Retina (tissue), 1 donor: Measurements from ENCODE around the gene VGLL3.
"Not testable (repeated sequence)": the region's sequence is repeated elsewhere in the genome, so short reads cannot be mapped to it uniquely, and the experiment has no call there.

Experiments
- DNase-seq: peaks from one replicate; pipeline ENCODE4 v3.0.0-alpha.2; 2016

VGLL3 gene

DNA sequence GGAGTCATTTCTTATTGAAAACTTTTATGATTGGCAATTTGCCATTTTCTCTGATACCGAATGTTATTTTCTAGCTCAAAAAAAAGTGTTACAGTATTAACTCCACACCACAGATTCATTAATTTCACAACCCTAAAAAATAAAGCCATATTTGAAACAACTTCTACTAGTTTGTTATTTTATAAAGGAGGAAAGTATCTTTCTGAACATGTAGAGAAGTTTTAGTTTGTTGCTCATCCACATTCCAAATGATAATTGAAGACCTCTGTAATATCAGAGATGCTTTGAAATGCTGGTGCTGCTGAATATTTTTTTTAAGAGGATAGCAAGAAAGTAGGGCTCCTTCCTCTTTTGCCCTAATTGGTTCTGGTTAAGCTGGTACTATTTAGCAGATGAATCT is 1.9 kb downstream of the VGLL3 start:
- DNase-seq = no peak

DNA sequence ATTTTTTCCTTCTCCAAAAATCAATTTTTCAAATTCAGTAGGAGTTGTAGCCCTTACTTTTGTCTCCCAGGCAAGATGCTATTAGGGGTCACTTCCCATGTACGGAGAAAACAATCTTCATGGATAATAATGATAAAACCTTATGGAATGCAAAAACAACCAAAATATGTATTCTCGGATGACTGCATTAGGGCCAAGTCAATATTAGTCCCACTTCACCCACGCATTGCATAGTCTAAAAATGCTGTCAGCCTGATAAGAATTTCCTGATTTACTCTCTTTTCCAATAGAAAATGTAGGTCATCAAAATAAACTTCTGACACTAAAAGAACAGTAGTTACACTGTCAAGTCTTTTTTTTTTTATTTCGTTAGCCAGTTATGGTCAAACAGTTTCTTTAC is 2.7 kb downstream of the VGLL3 start:
- DNase-seq = no peak

DNA sequence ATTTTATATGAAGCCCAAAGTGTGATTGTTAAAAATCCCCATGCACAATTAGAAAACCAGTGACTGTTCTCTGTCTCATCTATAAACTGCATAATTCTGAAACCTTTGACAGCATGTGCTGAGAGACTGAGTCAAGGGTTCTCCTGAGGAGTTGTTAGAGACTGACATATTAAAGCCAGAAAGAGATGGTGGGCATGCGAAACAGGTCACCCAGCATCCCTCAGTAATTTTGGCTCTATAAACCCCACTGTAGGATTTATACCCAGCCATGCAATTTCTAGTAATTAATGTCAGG is 3.6 kb downstream of the VGLL3 start:
- no peak for DNase-seq

DNA sequence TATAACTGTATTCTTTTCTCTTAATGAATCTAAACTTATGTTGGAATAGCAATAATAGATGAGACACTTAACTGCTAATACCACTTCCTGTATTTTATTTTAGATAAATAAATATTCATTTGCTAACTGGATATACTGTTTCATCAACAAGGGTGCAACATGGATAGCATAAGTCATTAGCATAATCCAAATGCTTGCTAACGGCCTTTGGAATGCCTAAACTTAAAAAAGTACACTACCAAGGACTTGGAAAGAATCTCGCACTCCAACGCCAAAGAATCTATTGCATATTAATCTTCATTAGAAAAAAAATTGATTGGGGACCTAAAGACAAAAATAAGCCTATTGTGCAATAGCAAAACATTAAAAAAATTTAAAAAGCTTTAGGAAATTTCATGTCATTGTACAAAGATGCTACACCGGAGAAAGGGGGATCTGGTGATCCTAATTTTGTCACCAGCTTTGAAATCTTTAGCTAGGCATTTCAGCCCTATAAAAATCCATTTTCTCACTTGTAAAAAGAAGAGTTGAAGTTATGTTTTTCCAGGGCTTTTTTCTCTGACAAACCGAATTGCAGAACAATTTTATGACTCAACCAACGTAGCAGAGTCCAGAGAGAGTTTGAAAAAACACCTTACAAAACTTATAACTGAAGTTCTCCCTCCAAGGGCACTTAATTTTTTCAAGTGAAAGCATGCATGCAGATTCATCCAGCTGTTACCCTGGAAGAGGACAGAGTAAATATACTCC is 4.1 kb downstream of the VGLL3 start:
- no peak for DNase-seq

DNA sequence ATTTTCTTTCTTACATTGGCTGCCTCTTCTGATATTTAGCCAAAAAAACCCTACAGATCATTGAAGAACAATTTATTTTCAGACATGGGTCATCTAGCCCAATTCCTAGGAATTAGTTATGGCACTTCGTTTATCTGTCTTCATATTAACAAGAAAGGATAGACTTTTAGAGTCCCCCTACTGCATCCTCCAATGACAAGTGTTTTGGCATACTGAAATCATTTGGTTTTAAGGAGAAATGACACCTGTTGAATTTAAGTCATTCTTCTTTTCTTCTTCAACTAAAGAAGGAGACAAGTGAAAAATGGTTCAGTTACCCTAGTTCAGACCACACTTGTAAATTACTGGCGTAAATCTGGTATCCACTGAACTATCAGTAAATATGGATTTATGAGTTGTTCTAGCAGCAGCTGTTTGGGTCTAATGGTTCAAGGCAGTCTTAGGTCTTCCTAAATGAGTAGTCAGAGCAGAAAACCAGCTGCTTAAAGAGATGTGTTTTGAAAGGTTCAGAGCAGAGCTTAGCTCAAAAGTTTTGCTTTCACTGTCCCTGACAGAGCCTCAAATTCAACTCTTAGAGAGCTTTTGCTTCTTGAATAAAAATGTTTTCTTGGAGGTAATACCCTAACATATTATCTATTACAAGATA is 5.6 kb downstream of the VGLL3 start:
- DNase-seq = no peak

DNA sequence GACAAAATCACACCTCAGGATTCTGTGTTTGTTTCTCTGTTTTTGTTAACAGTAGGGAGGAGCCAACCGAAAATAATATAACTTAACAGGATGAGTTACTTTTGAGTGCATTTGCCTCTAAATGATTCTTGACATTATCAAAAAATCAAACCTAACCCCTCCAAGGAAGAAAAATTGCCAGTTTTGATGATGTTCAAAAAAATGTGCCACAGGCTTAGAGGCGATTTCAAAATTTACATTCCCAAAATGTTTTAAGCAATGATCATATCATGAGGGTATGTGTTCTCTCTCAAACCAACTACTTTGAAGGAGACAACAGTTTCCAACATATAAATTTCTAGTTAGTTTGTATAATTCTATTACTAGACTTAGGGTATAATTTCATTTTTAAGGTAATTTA is 6.7 kb downstream of the VGLL3 start:
- DNase-seq = no peak

DNA sequence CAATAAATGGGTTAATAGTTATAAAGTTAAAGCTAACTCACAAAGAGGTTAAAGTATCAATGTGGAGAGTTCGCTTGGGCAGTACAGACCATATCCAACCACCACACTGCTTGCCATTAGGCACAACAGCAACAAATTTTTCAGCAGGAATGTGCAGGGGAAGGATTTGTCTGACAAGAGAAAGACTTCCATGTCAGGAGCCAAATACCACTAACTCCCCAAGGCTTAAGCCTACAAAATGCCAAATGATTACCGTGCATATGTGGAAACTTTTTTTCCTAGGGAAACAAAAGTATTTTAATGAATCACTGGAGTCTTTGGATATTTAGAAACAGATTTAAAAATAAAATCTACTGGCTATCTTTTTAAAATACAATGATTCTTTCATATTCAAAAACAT is 8.1 kb downstream of the VGLL3 start:
- no peak for DNase-seq

DNA sequence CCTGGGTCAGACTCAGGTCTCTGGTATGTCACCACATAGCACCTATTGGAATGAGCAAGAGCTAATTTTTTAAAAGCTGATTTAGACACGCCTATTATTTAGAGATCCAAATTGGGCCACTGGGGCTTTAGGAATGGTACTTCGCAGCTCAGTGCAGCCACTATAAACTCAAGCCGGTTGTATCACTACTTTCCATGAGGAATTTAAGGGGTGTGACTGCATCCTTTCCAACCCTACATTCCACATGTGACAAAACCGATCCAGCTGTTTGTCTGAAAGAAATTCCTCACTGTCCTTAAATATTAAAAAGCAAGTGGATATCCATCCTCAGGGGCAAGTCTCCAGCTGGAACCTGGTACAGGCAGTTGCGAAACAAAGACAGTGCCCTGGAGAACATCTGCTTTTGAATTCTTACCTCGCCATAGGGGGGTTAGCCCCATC is 12.8 kb downstream of the VGLL3 start:
- DNase-seq = no peak

DNA sequence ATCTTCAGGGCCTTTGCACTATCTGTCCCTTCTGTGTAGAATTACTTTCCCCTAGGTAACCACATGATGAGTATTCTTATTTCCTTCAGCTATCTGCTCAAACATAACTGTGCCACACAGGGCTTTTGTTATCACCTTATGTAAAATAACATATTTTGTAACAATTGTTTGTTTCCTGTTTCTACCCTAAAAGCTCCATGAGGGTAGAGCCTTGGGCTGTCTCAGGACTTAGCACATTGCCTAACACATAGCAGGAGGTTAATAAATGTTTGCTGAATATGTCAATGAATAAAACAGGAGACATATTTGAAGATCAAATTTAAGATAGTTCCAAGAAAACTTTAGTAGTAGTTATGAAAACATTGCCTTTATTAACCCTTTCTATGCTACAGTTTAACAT is 14.7 kb downstream of the VGLL3 start:
- DNase-seq = no peak

DNA sequence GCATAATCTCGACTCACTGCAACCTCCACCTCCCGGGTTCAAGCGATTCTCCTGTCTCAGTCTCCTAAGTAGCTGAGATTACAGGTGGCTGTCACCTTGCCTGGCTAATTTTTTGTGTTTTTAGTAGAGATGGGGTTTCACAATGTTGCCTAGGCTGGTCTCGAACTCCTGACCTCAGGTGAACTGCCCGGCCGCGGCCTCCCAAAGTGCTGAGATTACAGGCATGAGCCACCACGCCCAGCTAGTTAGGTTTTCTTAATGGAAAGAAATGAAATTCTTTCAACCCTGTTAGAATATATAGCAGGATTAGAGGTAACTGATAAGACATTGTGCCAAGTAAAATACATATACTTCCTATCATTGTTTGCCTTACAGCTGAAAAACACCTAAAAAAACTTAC is 16.8 kb downstream of the VGLL3 start:
- DNase-seq = not testable (repeated sequence)

DNA sequence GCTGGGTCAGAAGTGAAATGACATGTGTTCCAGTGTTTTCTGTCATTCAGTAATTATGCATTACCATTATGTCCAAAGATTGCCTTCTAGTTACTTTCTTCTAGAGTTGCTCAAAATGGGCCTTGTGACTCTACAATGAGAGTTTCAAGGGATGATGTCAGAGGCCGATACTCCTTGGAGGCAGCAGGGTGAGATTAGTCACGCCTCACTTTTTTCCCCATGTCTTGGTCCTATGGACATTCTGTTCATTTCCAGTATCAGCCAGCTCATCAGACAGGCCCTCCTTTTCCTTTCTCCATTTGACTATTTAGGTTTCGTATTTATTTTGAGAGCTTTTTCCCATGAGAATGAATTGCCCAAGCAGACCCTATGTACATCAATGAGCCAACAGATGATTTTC is 17.5 kb downstream of the VGLL3 start:
- DNase-seq = no peak

DNA sequence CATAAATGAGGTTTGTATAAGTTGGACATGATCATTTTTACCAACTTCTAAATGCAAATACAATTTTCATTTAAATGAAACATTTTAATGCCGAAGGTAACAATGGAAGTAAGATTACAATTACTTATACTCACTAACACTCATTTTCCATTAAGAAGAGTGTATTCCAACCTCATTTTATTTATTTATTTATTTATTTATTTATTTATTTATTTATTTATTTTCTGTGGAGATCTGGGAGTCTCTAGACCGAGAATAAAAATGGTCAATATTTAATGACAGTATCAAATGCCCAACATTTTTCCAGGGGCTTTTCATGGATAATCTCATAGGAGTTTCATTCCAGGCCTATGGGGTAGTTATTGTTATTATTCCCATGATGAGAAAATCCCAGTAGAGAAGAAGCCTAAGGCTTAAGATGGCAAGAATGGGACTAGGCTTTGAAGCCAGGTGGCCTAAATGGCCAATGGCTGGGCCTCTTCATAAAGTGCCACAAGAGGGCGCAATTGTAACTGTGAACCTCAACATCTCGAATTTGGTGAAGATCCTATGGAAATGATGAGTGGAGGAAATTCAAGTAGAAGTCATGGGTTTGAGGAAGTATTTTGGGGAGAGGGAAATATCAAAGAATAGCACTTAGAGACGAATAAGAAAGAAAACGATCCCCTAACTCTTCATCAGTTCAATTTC is 21.3 kb downstream of the VGLL3 start:
- no peak for DNase-seq

DNA sequence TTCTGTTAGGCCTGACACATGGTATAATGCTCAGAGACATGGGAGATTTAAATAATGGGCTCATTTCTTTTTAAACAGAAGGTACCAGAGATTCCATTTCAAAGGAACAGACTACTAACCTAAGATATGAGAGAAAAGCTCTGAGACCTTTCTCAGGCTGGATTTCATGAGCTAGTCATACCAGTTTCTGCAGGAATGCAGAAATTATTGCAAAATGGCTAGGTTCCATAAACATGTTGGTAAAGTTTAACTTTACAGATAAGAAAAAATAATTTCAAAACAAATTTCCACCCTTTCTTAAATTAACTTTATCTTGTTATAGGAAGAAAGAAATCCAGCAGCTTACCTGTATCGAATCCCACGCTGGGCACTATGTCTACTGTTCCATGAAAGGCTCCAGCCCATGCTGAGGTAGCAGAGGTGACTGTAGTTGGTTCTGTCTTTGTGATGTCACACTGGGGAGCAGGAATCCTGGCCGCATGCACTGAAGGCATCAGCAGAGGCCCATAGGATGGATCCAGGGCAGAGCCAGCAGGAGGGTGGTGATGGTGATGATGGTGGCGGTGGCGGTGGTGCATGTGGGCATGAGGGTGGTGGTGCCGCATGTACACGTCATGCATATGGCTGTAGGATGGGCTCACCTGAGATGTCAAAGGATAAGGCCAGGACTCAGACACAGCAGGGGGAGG is 22.6 kb downstream of the VGLL3 start:
- DNase-seq = no peak

DNA sequence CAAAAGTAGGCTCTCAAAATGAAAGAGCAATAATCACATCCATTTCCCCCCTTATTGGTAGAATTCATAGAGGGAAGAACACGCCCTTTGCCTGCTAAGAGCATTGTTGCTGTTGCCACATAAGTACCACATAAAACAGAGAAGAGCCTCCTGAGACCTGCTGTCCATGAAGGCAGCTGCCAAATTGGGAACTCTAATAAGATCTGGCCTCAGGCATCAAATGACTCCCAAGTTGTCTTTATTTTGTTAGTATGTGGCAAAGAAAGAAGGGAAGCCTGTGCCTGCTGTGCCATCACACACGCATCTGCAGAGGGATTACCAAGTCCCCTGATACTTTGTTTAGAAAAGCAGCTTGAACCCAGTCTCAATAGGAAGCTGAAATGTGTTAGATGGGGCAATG is 23.9 kb downstream of the VGLL3 start:
- DNase-seq = peak; percentile 14

DNA sequence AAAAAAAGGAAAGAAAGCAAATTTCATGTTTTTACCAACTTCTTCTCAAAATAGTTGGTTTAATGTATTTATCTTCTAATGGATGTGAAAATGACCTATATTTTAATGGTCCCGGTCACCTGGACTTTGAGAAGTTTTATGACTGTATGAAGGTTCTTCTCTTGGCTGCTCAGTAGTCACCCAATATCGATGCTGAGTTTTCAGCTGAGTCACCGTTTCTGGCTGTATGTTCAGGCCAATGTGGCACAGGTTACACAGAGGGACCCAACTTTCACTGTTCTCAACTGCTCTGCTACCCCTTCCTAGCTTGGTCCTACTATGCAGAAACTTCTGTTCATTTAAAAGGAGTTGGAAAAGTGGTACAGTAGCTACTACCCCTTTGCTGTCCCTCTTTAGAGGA is 25.8 kb downstream of the VGLL3 start:
- no peak for DNase-seq

DNA sequence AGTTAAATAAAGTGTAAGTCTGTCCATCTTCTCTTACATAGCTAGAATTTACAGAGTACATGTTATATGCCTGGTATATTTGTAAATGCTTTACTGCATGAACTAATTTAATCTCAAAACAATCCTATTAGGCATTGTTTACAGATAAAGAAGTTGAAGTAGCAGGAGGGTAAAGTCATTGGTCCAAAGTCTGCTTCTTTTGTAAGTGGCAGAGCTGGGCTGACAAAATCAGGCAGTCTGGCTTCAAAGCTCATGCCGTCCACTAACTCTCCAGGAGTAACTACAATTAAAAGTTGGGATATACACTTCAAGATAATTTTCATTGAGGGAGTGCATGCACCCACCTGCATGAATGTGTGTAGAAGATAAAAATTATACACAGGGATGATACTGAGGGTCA is 27.3 kb downstream of the VGLL3 start:
- no peak for DNase-seq

DNA sequence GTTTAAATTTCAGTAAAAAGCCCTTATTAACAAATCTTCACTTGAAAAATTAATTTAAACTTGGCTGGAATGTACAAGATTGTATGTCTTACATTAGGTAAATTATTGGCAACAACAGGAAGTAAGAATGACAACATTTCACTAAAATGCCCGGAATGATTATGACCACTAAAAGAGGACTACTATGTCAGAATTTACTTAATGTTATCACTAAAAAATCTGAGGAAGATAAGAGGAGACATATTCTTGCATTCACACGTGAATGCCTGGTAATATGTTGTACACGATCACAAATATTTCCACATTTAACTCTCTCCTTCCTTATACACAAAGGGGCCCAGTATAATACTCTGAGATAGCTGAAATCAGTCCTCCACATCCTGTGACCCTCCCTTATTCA is 29.7 kb downstream of the VGLL3 start:
- no peak for DNase-seq

DNA sequence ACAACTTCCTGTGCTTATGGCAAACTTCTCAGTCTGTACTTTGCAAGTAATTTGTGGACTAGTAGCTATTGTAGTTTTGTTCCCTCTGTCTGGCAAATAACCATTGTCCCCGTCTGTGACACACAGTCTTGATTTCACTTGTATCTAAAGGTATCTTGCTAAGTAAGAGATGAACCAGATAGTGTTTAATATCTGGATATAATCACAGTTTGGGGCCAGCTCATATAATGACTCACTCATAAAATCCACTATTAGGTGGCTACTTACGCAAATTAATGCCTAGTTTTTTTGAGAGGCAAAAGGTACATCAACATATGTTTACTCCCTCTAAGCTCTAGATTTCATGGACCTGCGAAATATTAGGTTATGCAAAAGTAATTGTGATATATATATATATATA is 30.4 kb downstream of the VGLL3 start:
- DNase-seq = no peak

DNA sequence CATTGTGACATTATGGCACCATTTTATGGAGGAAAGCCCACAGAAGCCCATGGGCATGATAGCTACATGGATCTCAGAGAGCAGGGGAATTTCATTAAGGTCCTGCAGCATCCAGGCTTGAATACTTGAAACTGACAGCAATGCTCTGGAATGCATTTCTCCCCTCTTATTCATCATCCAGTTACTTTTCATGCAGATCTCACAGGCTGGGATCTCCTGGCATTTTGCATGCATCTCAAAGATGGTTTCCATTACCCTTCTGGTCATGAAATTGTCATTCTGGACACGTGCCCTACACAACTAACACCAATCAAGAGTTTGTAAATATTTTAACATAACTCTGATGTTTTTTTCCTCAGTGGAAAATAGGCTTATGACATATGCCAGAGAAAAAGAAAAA is 32.4 kb downstream of the VGLL3 start:
- DNase-seq = no peak

DNA sequence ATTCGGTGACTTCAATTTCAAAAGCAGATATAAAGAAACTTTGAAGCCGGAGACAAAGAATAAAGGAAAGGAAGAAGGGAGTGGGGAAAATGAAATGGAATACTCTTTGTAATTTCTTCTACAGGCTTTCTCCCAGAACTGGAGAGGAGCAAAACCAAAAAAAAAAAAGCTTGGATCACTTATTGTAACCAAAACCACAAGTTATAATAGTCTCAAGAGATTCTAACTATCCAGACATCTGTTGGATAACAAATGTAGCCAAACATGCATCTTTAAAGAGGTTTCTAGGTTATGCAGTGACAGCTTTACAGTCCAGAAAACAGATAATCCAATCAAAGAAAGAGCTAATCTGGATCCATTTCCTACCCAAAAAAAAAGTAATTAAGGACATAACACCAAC is 36.2 kb downstream of the VGLL3 start:
- DNase-seq = no peak

DNA sequence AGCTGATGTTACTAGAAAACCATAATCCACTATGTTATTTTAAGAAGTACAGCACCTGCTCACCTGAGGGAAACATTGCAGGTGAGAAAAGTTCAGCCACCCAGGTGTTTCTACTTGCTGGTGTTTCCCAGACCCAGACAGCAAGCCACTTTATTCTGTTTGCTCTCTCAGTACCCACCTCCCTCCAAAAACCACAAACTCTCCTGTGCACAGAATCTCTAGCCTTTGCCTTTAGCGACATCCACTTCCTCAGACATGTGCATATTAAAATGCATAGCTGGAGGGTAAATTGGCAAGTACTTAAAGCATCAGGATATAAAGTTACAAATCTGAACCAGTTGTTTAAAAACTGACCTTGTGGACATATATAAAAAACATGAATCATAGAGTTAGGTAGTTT is 36.7 kb downstream of the VGLL3 start:
- DNase-seq = no peak

DNA sequence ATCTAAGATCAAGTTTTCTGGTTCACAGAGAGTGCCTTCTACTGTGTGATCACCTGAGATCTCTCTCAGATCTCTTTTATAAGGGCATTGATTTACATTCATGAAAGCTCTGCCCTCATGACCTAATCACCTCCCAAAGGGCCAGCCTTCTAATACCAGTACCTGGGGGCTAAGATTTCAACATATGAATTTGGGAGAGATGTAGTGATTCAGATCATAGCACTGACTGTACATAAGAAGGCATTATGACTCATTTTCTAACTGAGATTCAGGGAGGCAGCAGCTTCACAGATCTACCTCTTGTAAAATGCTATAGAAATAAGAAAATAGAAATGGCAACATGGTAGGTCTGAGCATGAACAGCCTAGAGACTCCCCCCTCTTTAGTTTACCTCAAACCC is 39.6 kb downstream of the VGLL3 start:
- DNase-seq = no peak

DNA sequence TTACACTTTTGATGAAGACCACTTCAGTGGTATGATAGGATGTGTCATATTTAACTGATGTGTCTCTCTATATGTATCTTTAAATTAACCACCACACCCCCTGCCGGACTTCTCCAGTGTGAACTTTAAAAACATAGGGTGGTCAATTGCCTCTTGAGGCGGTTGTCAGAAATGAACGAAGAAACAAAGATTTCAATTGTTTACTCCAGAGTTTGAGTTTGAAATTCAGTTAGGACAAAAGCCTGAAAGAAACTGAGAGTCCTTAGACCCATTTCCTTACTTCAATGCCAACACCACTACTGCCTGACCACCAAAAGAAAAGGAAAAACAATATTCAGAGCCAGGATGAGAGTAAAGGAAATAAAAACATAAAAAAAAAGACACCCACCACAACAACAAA is 40.2 kb downstream of the VGLL3 start:
- no peak for DNase-seq

DNA sequence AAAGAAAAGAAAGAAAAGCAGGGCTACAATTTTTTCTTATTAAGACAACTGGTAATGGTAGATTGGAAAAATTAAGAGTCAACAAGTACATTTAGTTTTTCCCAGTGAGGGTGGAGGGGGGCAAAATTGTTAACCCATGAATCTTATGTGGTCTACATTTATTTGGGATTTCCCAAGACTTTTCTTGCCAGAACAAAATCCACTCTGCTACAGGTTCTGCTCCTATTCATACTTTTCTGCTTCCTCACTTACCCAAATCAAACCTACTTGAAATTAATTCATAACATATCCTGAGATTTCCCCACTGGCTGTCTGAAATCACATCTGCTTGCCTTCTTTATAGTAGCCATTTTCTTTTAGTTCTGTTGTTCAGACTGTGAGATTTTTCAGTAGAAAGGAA is 41.1 kb downstream of the VGLL3 start:
- no peak for DNase-seq
